GM21447 (cell line): ENCODE data around the gene PCDH18.

Experiments
- ATAC-seq: cut with Tn5 transposase; IDR thresholded peaks from one replicate; pipeline ENCODE4 v1.9.1; 2021; ENCODE audit not compliant: unreplicated experiment

Gene PCDH18

GRCh38 chr4:137474711-137475301, 57.5 kb downstream of the PCDH18 start:
- ATAC-seq = no peak

- ATAC-seq = no peak
These were observed 60.4 kb downstream of the PCDH18 start for GRCh38 chr4:137471895-137472294.

GRCh38 chr4:137471461-137471860, 60.8 kb downstream of the PCDH18 start:
- no peak for ATAC-seq

- ATAC-seq = no peak
These were observed 61.5 kb downstream of the PCDH18 start for GRCh38 chr4:137470806-137471205.
